ENCODE results near the gene C1QTNF8.

The C1QTNF8 gene

DNA sequence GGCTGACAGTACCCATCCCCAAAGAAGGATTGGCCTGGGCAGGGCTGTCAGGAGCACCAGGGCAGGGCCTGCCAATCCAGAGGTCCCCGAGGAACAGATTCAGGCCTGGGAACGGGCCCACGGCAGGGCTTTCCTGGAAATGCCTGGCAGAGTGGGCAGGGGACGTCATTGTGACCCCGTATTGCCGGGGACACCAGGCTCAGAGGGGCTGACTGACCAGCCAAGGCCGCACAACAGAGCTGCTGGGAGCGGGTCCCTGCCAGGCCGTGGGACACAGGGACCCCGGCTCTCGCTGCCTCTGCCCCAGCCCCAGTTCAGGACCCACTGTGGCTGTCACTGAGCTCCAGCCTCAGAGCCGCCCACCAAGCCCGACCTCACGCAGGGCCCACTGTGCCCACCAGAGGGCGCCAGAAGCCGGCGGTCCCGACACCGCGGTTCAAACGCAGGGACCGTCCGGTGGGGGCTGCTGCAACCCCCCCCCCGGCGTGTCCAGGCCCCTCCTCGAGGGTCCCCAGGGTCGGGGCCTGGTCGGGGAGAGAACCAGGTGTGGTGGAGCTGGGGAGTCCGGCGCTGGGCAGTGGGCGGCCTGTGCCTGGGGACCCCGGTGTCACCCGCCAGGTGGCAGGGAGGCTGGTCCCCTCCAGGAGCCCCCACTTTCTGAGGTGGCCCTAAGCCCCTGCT is 38.7 kb downstream of the C1QTNF8 start:
- DNase-seq = no peak

DNA sequence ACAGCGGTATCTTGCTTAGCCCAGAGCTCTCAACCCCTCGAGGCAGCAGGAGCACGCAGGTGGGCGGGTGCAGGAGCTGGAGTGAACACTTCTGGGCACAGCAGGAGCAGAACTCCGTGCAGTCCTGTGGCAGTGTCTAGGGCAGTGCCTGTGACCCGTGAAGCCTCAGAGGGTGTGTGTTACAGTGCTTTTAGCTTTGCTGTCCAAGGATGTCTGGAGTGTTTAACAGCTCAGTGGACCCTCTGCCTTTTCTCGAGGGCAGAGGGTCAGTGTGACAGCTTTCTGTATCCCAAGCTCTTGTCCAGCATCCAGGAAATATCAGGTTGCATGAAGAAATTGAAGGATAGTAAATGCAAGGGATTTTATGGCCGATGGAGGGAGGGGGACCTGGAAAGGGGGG is 39.8 kb downstream of the C1QTNF8 start:
- no peak for DNase-seq

DNA sequence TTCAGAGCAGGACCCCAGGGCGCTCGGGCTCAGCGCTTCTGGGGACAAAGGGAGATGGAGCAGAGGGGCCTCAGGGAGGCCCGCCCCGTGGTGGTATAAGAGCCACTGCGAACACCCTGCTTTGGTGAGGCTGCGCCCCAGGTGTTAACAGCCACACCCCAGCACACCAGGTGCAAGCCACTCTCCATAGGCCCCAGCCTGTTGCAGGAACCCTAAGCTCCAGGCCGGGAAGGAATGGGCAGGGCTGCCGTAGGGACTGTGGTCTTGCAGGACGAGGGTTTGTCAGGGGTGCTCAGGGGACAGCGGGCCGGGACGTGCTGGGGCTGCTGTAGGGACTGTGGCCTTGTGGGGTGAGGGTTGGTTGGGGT is 40.5 kb downstream of the C1QTNF8 start:
- no peak for DNase-seq

DNA sequence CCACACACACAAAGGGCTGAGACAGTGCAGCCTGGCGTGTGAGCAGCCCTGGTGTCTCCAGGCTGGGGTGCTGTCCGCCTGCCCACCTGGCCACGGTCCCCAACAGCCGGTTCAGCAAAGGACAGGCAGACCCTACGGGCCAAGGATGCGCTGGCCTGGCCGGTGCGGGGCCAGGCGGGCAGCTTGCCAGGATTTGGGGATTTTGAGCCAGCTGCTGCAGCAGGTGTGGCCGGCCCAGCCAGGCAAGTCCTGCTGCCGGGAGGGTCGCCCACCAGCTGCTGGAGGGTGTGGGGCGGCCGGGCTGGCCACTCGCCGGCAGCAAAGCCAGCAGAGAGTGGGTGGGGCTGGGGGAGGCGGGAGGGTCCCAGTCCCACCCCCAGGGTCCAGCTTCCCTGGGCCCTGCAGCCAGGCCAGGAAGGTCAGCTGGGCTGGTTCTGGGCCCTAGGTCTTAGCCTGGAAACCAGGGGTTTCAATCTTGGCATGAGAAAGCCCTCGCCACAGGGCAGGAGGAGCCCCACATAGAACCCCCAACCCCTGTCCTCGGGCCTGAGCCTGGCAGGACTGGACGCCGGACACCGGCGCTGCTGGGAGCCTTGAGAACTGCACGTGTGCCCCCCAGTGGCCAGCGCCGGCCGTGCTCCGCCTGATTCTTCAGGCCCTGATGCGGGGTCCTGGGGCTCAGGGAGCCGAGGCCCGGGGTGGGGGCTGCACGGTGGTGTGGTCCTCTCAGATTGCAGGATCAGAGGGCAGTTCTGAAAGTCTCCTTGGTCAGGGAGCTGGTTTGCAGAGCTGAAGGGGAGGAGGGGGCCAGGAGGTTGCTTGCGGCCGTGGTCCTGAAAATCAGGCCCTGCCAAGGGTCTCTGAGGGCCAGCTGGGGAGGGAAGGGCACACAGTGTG is 41.1 kb downstream of the C1QTNF8 start:
- peak; percentile 29 to 45 for DNase-seq

DNA sequence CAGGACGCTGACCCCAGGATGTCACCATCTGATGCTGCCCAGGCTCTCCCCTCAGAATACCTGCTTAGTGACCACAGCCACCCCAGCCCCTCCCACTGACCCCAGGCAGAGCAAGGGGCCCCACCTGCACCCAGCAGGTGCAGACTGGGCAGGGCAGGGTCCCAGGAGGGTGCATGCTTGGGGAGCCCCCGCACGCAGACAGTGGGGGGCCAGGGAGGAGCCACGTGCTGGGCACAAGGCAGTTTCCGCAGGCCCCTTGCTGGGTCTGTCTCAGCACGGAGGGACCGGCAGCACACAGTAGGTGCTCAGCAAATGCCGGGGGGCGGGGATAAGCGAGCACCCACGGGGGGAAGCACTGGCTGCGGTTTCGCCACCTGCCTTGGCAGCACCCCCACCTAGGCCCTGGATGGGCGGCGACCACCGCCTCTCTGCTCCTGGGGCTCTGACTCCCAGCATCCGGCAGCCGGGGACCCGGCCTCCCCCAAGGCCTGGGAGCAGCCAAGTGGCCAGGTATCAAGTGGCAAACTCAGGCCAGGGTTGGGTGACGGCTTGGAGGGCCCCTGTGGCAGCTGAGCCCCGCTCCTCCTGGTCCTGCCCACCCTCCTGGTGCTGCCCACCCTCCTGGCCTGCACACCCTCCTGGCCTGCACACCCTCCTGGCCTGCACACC is 42.2 kb downstream of the C1QTNF8 start:
- no peak for DNase-seq

DNA sequence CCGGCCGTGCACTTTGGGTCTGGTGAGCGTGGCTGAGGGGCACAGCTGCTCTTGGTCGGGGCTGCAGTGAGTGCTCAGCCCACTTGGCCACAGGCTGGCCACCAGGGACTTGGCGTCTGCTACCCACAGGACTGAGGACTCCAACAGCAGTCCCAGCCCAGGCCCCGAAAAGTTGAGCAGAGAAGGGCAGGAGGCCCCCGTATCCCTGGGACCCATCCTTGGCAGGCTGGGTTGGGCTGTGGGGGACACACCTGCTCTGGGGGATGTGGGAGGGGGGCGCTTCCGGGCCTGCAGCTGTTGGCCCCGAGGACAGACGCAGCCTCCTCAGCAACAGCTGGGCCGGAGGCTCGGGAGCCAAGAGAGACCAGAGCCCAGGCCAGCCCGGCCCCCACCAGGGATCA is 42.9 kb downstream of the C1QTNF8 start:
- DNase-seq = peak in 1 of 2 experiments; percentile 51

DNA sequence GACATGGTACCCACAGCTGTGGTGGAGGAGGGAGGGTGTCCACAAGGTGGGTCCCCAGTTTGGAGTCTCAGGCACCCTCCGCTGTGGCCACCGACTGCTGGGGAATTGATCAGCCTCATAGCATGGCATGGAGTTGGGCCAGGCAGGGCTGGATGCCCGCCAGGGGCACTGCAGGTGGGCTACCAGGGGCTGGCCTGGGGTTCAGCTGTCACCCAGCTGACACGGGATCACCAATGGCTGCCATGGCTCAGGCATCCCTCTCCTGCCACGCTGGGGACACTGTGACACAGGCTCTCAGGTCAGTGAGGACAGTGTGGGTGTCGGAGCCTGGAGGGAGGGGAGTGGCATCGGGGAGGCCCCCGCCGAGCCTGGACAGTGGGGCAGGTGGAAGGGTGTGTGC is 43.3 kb downstream of the C1QTNF8 start:
- no peak for DNase-seq

DNA sequence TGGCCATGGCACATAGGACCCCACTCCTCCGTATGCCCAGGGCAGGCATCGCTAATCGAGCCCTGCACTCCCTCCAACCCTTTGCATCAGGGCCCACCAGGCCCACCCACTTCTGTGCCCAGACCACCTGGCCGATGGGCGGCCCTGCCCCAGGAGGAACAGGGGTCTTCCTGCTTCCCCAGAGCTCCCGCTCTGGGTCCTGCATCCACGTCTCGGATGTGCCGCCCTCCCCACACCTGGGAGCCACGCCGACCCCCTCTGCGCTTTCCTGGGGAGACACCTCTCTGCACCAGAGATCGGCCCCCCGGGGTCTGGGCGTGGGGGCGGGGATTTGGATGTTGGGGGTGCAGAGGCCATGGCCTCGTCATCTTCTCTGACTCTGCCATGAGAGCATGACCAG is 44.6 kb downstream of the C1QTNF8 start:
- no peak for DNase-seq

DNA sequence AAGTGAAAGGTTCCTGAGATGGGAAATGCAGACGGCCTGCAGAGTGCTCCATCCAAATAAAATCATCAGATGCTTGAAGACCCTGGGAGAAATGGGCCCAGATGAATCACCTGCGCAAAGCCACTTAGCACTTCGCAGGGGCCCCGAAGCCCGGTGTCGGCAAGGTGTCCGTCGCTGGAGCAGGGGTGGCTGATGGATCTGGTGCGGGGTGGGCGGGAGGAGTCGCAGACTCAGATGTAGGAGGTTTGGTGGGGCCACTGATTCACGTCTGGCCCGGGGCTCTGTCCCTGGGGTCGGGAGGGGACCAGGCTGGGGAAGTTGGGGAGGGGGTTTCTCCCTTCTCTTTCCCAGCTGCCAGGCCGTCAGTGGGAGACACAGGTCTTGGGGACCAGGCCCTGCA is 45.1 kb downstream of the C1QTNF8 start:
- no peak for DNase-seq

DNA sequence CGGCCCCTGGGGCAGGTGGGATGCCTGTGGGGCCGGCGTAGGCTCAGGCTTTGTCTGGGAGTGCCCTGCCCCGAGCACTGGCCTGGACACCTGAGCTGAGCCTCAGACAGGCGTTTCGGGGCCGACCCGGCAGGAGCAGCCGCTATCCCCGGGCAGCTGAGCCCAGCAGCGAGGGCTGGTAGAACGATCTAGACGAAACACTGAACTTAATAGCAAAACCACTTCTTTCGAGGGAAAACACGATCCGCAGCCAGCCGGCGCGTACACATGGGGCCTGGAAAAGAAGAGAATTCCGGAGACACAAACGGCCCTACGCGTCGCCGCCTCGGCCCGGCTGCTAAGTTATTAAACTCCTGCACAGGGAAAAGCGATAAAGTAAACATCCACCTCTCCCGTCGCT is 45.5 kb downstream of the C1QTNF8 start:
- no peak for DNase-seq

DNA sequence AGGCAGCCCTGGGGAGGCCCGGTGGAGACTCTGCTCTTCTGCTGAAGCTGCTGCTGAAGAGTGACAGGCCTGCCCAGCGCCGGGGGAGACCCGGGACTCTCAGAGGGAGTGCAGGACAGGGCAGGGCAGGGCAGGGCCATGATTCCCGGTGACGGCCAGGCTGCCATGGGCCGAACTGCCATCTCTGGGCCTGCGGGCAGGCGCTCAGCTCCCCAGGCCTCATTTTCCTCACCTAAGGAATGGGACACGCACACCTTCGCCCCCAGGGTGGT is 46.1 kb downstream of the C1QTNF8 start:
- DNase-seq = no peak

DNA sequence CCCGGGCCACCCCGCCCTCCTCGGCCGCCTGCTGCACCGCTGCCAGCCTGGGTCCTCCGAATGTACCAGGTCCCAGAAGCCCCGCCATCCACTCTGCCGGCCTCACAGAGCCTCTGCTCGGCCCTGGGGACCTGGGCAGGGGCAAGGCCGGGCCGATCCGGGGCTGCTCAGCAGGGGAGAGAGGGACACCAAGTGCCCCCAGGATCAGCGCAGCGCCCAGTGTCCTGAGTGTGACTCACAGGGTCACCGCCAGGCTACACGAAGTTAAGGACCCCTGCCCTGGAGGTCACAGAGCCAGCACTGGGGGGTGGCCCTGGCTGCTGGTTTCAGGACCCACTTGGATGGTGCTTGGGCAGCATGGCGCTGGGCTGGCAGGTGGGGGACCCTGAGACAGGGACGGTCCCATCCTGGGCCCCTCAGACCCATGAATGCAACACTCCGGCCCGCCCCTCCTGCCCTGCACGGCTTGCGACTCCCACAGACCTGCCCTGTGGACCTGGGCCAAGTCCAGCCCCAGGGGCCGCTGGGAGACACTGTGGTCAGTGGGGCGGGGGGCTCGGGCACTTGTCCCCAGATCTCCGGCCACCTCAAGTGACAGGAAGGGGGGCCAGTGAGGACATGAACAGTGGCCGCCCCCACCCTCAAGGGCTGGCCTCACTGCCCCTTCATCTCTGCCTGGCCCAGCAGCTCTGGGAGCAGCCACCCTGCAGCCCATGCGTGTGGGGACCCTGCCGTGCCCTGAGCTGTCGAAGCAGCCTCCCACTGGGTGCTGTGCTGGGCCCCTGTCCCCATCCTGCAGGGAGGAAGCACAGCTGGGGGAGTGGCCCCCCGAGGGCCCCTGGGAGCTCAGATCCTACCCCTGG is 46.7 kb downstream of the C1QTNF8 start:
- DNase-seq = no peak

DNA sequence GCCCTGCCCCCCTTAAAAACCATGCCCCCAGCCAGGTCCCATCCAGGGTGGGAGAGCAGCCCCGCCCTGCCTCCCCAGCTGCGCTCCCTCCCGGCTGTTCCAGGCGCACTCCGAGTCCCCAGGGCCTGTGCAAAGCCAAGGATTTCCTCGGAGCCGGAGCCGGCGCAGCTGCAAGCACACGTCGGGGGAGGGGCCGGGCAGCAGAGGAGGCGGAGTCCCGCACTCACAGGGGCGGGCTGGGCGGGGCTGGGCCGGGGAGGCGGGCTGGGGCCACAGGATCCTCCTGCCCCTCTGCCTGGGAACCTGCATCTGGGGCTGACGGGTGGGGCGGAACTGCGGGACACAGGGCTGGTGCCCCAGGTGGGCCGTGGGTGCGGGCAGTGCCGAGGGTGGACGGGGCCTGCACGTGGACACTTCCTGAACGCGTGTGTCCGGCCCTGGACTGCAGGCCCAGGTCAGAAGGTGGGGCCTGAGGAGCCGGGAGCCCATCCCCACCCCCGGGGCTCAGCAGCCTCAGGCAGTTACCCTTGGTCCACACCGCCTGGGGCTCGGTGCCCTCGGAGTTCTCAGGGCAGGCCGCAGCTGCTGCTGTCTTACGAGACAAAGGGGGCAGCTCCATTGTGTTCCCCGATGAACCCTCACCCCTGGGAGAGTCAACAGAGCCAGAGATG is 47.5 kb downstream of the C1QTNF8 start:
- peak; percentile 14 to 50 for DNase-seq

DNA sequence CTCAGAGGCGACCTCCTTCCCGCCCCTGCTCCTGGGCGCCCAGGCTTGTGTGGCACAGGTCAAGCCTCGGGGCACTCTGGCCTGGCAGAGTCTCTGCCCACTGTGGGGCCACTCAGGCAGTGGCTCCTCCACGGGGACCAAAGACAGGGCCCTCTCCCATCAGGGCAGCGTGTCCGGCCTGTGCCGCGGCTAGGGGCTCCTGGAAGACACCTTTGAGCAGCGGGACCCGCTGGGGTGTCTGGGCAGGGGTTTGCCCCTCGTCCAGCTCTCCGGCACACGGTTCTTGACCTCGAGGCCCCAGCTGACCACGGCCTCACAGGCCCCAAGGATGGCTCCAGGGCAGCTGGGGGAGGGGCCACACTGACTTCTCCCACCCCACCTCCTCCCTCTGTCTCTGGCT is 48.2 kb downstream of the C1QTNF8 start:
- no peak for DNase-seq

DNA sequence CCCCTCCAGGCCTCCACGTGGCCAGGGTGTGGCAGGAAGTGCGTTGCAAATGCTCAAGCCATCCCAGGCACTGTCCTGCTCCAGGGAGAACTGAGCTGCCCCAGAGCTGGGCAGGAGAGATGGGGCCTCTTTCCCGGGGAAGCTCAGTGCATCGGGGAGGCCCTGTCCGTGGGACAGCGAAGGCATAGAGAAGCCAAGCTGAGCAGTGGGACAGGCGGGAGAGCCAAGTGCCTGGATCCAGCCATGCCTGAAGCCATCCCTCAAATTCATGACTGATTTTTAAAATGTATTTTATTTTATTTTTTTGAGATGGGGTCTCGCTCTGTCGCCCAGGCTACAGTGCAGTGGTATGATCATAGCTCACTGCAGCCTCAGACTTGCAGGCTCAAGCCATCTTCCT is 48.9 kb downstream of the C1QTNF8 start:
- DNase-seq = no peak

DNA sequence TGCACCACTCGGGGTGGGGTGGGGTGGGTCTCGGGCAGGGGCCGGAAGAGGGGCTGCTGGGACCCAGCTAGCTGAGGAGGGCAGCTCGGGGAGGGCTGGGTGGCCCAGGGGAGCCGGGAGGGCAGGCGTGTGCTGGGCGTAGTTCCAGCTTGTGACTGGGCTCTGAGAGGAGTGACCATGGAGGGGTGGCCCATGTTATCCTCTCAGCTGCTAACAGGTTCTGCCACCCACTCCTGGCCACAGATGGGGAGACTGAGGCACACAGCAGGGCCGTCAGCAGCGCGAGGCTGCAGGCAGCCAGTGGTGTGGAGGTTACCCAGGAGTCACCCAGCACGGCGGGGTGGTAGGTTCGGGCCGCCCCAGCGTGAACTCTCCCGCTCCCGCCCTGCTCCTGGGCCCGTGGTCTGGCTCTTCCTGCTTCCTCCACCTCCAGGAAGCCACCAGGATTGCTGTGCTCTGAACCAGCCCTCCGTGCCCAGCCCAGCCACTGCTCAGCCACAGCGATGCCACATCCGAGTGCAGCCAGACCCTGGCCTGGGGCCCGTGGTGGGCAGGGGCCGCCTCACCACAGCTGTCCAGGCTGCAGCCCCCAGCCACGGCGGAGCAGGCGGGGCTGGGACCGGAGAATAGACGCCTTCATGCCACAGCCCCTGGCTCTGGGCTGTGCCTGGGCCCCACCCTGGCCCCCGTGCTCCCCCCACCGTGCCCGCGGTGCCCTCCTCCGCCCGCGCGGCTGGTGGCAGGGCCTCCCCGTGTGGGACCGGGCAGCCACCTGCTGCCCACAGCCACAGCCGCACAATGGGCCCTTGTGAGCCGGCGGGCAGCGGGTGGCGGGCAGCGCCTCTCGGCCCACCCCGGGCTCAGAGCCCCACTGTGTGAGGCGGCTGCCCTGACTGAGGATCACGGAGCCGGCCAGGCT is 49.8 kb downstream of the C1QTNF8 start:
- DNase-seq = no peak

DNA sequence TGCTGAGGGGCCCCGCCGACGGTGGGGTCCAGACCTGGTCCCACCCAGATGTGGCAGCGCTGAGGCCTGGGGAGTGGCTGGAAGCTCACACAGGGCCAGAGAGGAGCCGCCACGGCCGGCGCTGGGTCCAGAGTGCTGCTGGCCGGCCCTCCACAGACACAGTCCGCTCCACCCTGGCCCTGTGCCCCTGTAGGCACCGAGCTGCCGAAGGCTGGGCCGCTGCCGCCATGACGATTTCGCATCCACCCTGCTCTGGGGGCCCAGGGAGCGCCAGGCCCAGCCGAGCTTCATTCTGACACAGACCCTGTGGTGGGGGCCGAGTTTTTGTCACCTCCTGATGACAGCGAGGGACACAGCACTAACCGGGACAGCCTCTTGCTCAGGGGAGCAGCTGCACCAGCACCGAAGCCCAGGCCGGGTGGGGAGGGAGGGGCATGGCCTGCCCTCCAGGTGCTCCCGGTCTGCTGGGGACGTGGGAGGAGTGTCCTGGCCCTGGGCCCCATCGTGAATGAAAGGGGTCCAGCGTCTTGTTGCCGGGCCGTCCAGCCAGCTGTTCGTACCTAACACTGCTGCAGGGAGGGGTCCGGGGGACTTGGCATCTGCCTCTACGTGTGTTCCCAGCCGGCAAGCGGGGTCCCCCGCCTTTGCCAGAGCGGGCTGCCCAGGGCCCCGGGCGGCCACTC is 50.6 kb downstream of the C1QTNF8 start:
- DNase-seq = peak in 1 of 2 experiments; percentile 26

DNA sequence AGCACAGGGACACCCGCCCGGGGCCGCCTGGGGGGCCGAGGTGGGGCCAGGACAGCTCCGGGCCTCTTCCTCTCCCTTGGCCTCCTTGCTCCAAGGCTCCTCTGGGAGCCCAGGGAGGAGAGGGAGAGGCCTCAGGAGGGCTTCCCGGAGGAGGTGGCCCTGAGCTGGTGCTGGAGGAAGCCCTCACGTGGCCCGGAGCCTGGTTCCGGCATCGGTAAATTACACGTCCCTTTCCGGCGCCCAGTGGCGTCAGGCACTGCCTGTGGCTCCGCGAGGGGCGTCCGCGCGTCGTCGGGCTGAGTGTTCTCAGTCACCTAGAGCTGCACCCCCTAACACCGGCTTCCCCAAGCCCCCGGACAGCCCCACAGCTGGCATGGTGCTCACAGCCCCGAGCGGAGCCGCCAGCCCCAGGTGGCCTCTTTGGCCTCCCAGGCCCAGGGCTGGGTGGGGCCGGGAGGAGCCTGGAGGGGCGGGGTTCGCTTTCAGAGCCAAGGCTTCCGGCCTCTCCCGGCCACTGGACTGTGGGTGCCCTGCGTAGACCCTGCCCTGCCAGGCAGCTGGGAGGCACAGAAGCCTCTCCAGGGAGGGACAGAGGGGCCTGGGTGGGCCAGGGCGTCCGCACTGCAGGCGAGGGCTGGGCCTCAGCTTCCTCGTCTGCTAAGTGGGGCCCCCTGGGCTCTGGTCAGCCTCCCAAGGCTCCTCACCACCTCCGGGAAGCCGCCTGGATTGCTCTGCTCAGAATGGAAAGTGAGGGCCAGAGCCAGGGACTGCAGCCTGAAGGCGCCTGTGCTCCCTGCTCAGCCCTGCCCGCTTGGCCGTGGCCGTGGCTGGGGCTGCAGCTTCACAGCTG is 51.4 kb downstream of the C1QTNF8 start:
- DNase-seq = no peak

DNA sequence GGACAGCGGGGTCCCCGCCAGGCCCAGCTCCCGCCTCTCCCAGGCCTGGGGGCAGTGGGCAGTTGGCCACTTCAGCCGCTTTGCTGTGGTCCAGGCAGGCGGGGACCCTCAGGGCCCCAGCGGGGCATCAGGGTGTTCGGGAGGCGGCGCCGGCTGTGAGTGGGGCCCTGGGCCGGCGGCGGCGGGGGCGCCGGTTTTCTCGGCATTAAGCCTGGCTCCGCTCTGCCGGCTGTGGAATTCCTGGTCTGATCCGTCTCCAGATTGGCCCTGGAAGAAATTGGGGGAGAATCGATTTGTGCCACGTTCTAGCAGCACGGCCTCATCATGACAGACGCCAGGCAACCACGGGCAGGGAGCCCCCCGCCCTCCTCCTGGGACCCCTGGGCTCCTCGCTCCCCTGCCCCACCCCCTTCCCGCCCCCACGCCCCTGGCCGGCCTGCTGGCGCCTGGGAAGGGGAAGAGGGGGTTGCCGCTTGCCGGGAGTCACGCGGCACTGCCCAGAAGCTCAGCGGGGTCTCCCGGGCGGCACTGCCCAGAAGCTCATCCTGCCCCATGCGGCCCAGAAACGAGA is 52.1 kb downstream of the C1QTNF8 start:
- no peak for DNase-seq

All from NCI-H524 (cell line).